ENCODE results near the gene RAB11FIP5.

DNA sequence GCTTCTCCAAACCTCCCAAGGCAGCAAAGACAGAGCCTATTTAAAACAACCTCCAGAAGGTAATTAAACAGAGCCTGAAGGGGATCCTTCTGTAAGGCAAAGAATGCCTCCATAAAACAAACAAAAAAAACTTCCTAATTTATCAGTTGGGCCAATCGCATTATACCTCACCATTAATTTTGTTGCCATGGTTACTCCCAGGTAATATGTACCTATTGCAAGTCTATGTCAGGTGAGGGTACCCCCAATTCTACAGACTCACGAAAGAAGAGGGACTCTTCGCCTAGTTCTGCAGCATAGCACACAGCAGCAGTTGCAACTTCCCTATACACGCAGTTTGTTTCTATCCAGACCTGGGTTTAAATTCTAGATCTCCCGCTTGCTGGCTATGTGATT lies 80.0 kb downstream of the RAB11FIP5 start:
- TF ChIP-seq, protein P1, sequence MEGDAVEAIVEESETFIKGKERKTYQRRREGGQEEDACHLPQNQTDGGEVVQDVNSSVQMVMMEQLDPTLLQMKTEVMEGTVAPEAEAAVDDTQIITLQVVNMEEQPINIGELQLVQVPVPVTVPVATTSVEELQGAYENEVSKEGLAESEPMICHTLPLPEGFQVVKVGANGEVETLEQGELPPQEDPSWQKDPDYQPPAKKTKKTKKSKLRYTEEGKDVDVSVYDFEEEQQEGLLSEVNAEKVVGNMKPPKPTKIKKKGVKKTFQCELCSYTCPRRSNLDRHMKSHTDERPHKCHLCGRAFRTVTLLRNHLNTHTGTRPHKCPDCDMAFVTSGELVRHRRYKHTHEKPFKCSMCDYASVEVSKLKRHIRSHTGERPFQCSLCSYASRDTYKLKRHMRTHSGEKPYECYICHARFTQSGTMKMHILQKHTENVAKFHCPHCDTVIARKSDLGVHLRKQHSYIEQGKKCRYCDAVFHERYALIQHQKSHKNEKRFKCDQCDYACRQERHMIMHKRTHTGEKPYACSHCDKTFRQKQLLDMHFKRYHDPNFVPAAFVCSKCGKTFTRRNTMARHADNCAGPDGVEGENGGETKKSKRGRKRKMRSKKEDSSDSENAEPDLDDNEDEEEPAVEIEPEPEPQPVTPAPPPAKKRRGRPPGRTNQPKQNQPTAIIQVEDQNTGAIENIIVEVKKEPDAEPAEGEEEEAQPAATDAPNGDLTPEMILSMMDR (IDR thresholded peaks at IDR 0.05) = no peak
- no peak for TF ChIP-seq EP300 (IDR thresholded peaks at IDR 0.05)
- no peak for TF ChIP-seq POLR2A (IDR thresholded peaks at IDR 0.05)
